HEK293 (cell line): ENCODE data around the gene ZNF829.

Experiments used
- FEZF1 ChIP-seq: fragments of 450-650 bp; formaldehyde crosslinking; IDR thresholded peaks from 2 replicates; pipeline ENCODE4 v1.5.1; 2016; ENCODE audit warnings: missing biosample characterization, missing genetic modification characterization
- KLF10 ChIP-seq: fragments of 450-650 bp; IDR thresholded peaks from 2 replicates; pipeline ENCODE4 v1.5.1; 2018; ENCODE audit warnings: missing biosample characterization, mild to moderate bottlenecking, missing genetic modification characterization
- MYNN ChIP-seq: fragments of 450-650 bp; formaldehyde crosslinking; IDR thresholded peaks from 2 replicates; pipeline ENCODE4 v1.5.1; 2016; ENCODE audit warnings: missing biosample characterization, missing genetic modification characterization, borderline replicate concordance
- MZF1 ChIP-seq: fragments of 450-650 bp; formaldehyde crosslinking; IDR thresholded peaks from 2 replicates; pipeline ENCODE4 v1.5.1; 2017; ENCODE audit warnings: missing biosample characterization, missing genetic modification characterization, borderline replicate concordance
- OSR2 ChIP-seq: fragments of 450-650 bp; formaldehyde crosslinking; IDR thresholded peaks from 2 replicates; pipeline ENCODE4 v1.5.1; 2016; ENCODE audit warnings: missing biosample characterization, missing genetic modification characterization
- ZFP69B ChIP-seq: fragments of 450-650 bp; formaldehyde crosslinking; IDR thresholded peaks from 2 replicates; pipeline ENCODE4 v1.5.1; 2016; ENCODE audit warnings: missing biosample characterization, missing genetic modification characterization
- ZNF174 ChIP-seq: fragments of 450-650 bp; formaldehyde crosslinking; IDR thresholded peaks from 2 replicates; pipeline ENCODE4 v1.5.0; 2017; ENCODE audit warnings: missing biosample characterization, mild to moderate bottlenecking, missing genetic modification characterization
- ZNF202 ChIP-seq: fragments of 450-650 bp; formaldehyde crosslinking; IDR thresholded peaks from 2 replicates; pipeline ENCODE4 v1.5.1; 2016; ENCODE audit warnings: missing biosample characterization, missing genetic modification characterization, borderline replicate concordance
- ZNF211 ChIP-seq: fragments of 450-650 bp; formaldehyde crosslinking; IDR thresholded peaks from 2 replicates; pipeline ENCODE4 v1.5.1; 2016; ENCODE audit warnings: low read depth, missing biosample characterization, missing genetic modification characterization
- ZNF214 ChIP-seq: fragments of 450-650 bp; formaldehyde crosslinking; IDR thresholded peaks from 2 replicates; pipeline ENCODE4 v1.5.1; 2017; ENCODE audit warnings: missing biosample characterization, mild to moderate bottlenecking, missing genetic modification characterization, borderline replicate concordance
- ZNF221 ChIP-seq: fragments of 450-650 bp; formaldehyde crosslinking; IDR thresholded peaks from 2 replicates; pipeline ENCODE4 v1.5.1; 2017; ENCODE audit warnings: missing biosample characterization, missing genetic modification characterization, borderline replicate concordance
- ZNF23 ChIP-seq: fragments of 450-650 bp; formaldehyde crosslinking; IDR thresholded peaks from 2 replicates; pipeline ENCODE4 v1.5.1; 2016; ENCODE audit warnings: missing biosample characterization, missing genetic modification characterization, borderline replicate concordance
- ZNF24 ChIP-seq: fragments of 450-650 bp; formaldehyde crosslinking; IDR thresholded peaks from 2 replicates; pipeline ENCODE4 v1.5.1; 2016; ENCODE audit warnings: missing biosample characterization, missing genetic modification characterization
- ZNF335 ChIP-seq: fragments of 450-650 bp; formaldehyde crosslinking; conservative IDR thresholded peaks from 2 replicates; pipeline ENCODE4 v1.5.1; 2016; ENCODE audit warnings: missing biosample characterization, missing genetic modification characterization
- ZNF529 ChIP-seq: fragments of 450-650 bp; formaldehyde crosslinking; IDR thresholded peaks from 2 replicates; pipeline ENCODE4 v1.5.1; 2017; ENCODE audit warnings: missing genetic modification characterization, missing biosample characterization; ENCODE audit not compliant: insufficient replicate concordance
- ZNF560 ChIP-seq: fragments of 450-650 bp; formaldehyde crosslinking; IDR thresholded peaks from 2 replicates; pipeline ENCODE4 v1.5.1; 2017; ENCODE audit warnings: missing biosample characterization, missing genetic modification characterization, borderline replicate concordance
- ZNF585B ChIP-seq: fragments of 450-650 bp; formaldehyde crosslinking; IDR thresholded peaks from 2 replicates; pipeline ENCODE4 v1.5.1; 2016; ENCODE audit warnings: missing biosample characterization, missing genetic modification characterization
- ZNF768 ChIP-seq: fragments of 450-650 bp; formaldehyde crosslinking; IDR thresholded peaks from 2 replicates; pipeline ENCODE4 v1.5.1; 2018; ENCODE audit warnings: missing biosample characterization, mild to moderate bottlenecking, missing genetic modification characterization
- TF ChIP-seq, protein P1 (sequence below): fragments of 450-650 bp; formaldehyde crosslinking; IDR thresholded peaks from 2 replicates; pipeline ENCODE4 v1.5.1; 2016; ENCODE audit warnings: missing biosample characterization, missing genetic modification characterization
- TF ChIP-seq, protein P2 (sequence below): fragments of 450-650 bp; formaldehyde crosslinking; IDR thresholded peaks from 2 replicates; pipeline ENCODE4 v1.5.1; 2016; ENCODE audit warnings: missing biosample characterization, missing genetic modification characterization
- TF ChIP-seq, protein P3 (sequence below): fragments of 450-650 bp; formaldehyde crosslinking; IDR thresholded peaks from 2 replicates; pipeline ENCODE4 v1.5.1; 2017; ENCODE audit warnings: missing biosample characterization, mild to moderate bottlenecking, missing genetic modification characterization, moderate library complexity
- TF ChIP-seq, protein P4 (sequence below): sonication (generic); formaldehyde crosslinking; IDR thresholded peaks from 2 replicates; pipeline ENCODE4 v1.8.1; 2022; ENCODE audit warnings: mild to moderate bottlenecking, moderate library complexity, missing genetic modification reagents
- TF ChIP-seq, protein P5 (sequence below): fragments of 450-650 bp; formaldehyde crosslinking; IDR thresholded peaks from 2 replicates; pipeline ENCODE4 v1.5.1; 2016; ENCODE audit warnings: missing biosample characterization, missing genetic modification characterization, low read depth
- TF ChIP-seq, protein P6 (sequence below): fragments of 450-650 bp; IDR thresholded peaks from 2 replicates; pipeline ENCODE4 v1.5.1; 2018; ENCODE audit warnings: missing biosample characterization, mild to moderate bottlenecking, missing genetic modification characterization
- TF ChIP-seq, protein P7 (sequence below): fragments of 450-650 bp; formaldehyde crosslinking; IDR thresholded peaks from 2 replicates; pipeline ENCODE4 v1.5.1; 2016; ENCODE audit warnings: missing biosample characterization, missing genetic modification characterization
- TF ChIP-seq, protein P8 (sequence below): fragments of 450-650 bp; formaldehyde crosslinking; IDR thresholded peaks from 2 replicates; pipeline ENCODE4 v1.5.1; 2016; ENCODE audit warnings: missing biosample characterization, missing genetic modification characterization

The ZNF829 gene

DNA sequence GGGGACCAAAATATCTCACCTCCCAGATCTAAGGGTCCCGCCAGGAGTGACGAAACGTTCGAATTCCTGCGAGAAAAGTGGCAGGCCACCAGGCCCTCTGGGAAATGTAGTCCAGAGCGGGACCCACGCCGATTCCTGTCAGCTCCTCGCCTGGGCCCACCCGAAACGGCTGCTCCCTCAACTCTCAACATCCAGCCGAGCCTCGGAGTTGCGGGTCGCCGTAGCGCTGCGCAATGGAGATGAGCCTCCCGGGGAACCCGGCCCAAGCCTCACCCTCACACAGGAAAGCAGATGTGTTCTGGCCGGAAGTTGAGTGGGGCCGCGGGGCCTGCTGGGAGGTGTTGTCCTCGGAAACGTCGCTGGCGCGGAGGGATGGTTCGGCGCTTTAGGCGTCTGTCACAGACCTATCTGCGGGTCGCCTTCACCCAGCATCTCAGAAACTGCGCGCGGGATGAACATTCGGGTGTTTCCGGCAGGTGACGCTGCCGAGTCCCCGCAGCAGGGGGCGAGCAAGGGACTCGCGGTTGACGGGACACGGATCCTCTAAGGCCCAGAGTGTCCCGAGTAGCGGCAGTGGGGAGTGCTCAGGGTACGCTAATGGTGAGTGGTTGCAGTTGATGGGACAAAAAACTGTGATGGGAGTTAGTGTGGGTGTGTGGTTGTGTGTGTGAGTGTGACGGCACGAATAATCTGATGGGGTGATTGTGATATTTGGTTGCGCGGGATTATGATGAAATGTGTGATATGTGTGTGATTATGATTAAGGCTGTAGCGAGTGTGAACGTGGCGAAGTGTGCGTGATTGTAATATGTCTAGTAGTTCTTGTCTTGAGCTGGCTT lies at the start of gene ZNF829, which contains the start of gene ZNF568 (continued):
- TF ChIP-seq ZNF335 (peak; percentile 100), OSR2 (no peak; the same call in 1 of the 2 replicates), MYNN (tag by site-specific recombination) (no peak; the same call in 1 of the 2 replicates), KLF10 (no peak), MZF1 (peak; percentile 98), ZNF214 (tag by site-specific recombination) (no peak), ZNF585B (tag by site-specific recombination) (peak; percentile 49; the same call in 1 of the 2 replicates), ZFP69B (tag by site-specific recombination) (peak; percentile 91), ZNF211 (tag by site-specific recombination) (peak; percentile 34; the same call in 1 of the 2 replicates), ZNF24 (peak; percentile 97), ZNF221 (tag by site-specific recombination) (peak; percentile 98; the same call in 1 of the 2 replicates), ZNF23 (tag by site-specific recombination) (peak; percentile 67; the same call in 1 of the 2 replicates), ZNF560 (tag by site-specific recombination) (no peak; the same call in 1 of the 2 replicates), ZNF174 (tag by site-specific recombination) (no peak), ZNF529 (tag by site-specific recombination) (no peak), ZNF768 (tag by site-specific recombination) (no peak), ZNF202 (tag by site-specific recombination) (no peak), FEZF1 (tag by site-specific recombination) (no peak)
- TF ChIP-seq, protein P1, sequence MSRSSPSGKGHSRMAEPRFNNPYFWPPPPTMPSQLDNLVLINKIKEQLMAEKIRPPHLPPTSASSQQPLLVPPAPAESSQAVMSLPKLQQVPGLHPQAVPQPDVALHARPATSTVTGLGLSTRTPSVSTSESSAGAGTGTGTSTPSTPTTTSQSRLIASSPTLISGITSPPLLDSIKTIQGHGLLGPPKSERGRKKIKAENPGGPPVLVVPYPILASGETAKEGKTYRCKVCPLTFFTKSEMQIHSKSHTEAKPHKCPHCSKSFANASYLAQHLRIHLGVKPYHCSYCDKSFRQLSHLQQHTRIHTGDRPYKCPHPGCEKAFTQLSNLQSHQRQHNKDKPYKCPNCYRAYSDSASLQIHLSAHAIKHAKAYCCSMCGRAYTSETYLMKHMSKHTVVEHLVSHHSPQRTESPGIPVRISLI (tag by site-specific recombination): 0 out of 2 replicates have a peak, but pooled peaks have one; percentile 95
- TF ChIP-seq, protein P2, sequence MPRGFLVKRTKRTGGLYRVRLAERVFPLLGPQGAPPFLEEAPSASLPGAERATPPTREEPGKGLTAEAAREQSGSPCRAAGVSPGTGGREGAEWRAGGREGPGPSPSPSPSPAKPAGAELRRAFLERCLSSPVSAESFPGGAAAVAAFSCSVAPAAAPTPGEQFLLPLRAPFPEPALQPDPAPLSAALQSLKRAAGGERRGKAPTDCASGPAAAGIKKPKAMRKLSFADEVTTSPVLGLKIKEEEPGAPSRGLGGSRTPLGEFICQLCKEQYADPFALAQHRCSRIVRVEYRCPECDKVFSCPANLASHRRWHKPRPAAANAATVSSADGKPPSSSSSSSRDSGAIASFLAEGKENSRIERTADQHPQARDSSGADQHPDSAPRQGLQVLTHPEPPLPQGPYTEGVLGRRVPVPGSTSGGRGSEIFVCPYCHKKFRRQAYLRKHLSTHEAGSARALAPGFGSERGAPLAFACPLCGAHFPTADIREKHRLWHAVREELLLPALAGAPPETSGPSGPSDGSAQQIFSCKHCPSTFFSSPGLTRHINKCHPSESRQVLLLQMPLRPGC (tag by site-specific recombination): peak; percentile 96
- TF ChIP-seq, protein P3, sequence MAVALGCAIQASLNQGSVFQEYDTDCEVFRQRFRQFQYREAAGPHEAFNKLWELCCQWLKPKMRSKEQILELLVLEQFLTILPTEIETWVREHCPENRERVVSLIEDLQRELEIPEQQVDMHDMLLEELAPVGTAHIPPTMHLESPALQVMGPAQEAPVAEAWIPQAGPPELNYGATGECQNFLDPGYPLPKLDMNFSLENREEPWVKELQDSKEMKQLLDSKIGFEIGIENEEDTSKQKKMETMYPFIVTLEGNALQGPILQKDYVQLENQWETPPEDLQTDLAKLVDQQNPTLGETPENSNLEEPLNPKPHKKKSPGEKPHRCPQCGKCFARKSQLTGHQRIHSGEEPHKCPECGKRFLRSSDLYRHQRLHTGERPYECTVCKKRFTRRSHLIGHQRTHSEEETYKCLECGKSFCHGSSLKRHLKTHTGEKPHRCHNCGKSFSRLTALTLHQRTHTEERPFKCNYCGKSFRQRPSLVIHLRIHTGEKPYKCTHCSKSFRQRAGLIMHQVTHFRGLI: no peak
- TF ChIP-seq, protein P4, sequence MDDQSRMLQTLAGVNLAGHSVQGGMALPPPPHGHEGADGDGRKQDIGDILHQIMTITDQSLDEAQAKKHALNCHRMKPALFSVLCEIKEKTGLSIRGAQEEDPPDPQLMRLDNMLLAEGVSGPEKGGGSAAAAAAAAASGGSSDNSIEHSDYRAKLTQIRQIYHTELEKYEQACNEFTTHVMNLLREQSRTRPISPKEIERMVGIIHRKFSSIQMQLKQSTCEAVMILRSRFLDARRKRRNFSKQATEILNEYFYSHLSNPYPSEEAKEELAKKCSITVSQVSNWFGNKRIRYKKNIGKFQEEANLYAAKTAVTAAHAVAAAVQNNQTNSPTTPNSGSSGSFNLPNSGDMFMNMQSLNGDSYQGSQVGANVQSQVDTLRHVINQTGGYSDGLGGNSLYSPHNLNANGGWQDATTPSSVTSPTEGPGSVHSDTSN: no peak
- TF ChIP-seq, protein P5, sequence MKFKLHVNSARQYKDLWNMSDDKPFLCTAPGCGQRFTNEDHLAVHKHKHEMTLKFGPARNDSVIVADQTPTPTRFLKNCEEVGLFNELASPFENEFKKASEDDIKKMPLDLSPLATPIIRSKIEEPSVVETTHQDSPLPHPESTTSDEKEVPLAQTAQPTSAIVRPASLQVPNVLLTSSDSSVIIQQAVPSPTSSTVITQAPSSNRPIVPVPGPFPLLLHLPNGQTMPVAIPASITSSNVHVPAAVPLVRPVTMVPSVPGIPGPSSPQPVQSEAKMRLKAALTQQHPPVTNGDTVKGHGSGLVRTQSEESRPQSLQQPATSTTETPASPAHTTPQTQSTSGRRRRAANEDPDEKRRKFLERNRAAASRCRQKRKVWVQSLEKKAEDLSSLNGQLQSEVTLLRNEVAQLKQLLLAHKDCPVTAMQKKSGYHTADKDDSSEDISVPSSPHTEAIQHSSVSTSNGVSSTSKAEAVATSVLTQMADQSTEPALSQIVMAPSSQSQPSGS: peak; percentile 90
- TF ChIP-seq, protein P6, sequence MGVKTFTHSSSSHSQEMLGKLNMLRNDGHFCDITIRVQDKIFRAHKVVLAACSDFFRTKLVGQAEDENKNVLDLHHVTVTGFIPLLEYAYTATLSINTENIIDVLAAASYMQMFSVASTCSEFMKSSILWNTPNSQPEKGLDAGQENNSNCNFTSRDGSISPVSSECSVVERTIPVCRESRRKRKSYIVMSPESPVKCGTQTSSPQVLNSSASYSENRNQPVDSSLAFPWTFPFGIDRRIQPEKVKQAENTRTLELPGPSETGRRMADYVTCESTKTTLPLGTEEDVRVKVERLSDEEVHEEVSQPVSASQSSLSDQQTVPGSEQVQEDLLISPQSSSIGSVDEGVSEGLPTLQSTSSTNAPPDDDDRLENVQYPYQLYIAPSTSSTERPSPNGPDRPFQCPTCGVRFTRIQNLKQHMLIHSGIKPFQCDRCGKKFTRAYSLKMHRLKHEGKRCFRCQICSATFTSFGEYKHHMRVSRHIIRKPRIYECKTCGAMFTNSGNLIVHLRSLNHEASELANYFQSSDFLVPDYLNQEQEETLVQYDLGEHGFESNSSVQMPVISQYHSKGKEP: no peak
- TF ChIP-seq, protein P7, sequence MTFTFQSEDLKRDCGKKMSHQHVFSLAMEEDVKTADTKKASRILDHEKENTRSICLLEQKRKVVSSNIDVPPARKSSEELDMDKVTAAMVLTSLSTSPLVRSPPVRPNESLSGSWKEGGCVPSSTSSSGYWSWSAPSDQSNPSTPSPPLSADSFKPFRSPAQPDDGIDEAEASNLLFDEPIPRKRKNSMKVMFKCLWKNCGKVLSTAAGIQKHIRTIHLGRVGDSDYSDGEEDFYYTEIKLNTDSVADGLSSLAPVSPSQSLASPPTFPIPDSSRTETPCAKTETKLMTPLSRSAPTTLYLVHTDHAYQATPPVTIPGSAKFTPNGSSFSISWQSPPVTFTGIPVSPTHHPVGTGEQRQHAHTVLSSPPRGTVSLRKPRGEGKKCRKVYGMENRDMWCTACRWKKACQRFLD (tag by site-specific recombination): no peak
- TF ChIP-seq, protein P8, sequence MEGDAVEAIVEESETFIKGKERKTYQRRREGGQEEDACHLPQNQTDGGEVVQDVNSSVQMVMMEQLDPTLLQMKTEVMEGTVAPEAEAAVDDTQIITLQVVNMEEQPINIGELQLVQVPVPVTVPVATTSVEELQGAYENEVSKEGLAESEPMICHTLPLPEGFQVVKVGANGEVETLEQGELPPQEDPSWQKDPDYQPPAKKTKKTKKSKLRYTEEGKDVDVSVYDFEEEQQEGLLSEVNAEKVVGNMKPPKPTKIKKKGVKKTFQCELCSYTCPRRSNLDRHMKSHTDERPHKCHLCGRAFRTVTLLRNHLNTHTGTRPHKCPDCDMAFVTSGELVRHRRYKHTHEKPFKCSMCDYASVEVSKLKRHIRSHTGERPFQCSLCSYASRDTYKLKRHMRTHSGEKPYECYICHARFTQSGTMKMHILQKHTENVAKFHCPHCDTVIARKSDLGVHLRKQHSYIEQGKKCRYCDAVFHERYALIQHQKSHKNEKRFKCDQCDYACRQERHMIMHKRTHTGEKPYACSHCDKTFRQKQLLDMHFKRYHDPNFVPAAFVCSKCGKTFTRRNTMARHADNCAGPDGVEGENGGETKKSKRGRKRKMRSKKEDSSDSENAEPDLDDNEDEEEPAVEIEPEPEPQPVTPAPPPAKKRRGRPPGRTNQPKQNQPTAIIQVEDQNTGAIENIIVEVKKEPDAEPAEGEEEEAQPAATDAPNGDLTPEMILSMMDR (tag by site-specific recombination): peak; percentile 100
